NCI-H748 treated with DMSO at 0.1 percent for 48 hours (cell line): Measurements from ENCODE around the gene SLC29A1.

Source experiments
- DNase-seq: peaks from one replicate; lab custom pipeline; 2025; lab: John Stamatoyannopoulos, UW

Gene SLC29A1

GRCh38 chr6:44255105-44255808 lies 31.9 kb downstream of the SLC29A1 start:
- no peak for DNase-seq

GRCh38 chr6:44255871-44256774 lies 32.7 kb downstream of the SLC29A1 start:
- DNase-seq: no peak

- DNase-seq: no peak
These were observed 33.3 kb downstream of the SLC29A1 start for GRCh38 chr6:44256775-44257024.

- peak; percentile 84 for DNase-seq
These were observed 33.8 kb downstream of the SLC29A1 start, which contains the start of gene SLC35B2 for GRCh38 chr6:44257025-44257752. Gene SLC35B2 (minus strand): TSS chr6:44257528. CDS start chr6:44257410, 118 bp downstream.

GRCh38 chr6:44257753-44258324 lies 34.4 kb downstream of the SLC29A1 start:
- no peak for DNase-seq

GRCh38 chr6:44258325-44258863 lies 35.0 kb downstream of the SLC29A1 start:
- DNase-seq: no peak

- no peak for DNase-seq
These were observed 35.5 kb downstream of the SLC29A1 start for GRCh38 chr6:44258921-44259320.

GRCh38 chr6:44260011-44260410 lies 36.6 kb downstream of the SLC29A1 start:
- DNase-seq: no peak

GRCh38 chr6:44260451-44261297 lies 37.3 kb downstream of the SLC29A1 start:
- DNase-seq: no peak

GRCh38 chr6:44261581-44261980 lies 38.2 kb downstream of the SLC29A1 start:
- no peak for DNase-seq

GRCh38 chr6:44262467-44263353 lies 39.3 kb downstream of the SLC29A1 start:
- no peak for DNase-seq

GRCh38 chr6:44263354-44264100 lies 40.1 kb downstream of the SLC29A1 start:
- no peak for DNase-seq

GRCh38 chr6:44264154-44265006 lies 41.0 kb downstream of the SLC29A1 start:
- DNase-seq: no peak

GRCh38 chr6:44265007-44265721 lies 41.8 kb downstream of the SLC29A1 start, which contains the start of gene NFKBIE:
Gene NFKBIE (minus strand): TSS chr6:44265551. CDS start chr6:44265346, 205 bp downstream.
- DNase-seq: peak; percentile 76

GRCh38 chr6:44265722-44266233 lies 42.4 kb downstream of the SLC29A1 start:
- DNase-seq: no peak

GRCh38 chr6:44266347-44266746 lies 43.0 kb downstream of the SLC29A1 start:
- DNase-seq: no peak

GRCh38 chr6:44267252-44267651 lies 43.9 kb downstream of the SLC29A1 start:
- no peak for DNase-seq
